C4-2B (cell line): Measurements from ENCODE around the gene RHEBL1.

Experiments used
- CTCF ChIP-seq: fragments of 450-650 bp; conservative IDR thresholded peaks from 2 replicates; pipeline ENCODE4 v1.5.1; 2017; ENCODE audit warnings: mild to moderate bottlenecking
- ZFX ChIP-seq: fragments of 450-650 bp; IDR thresholded peaks from 2 replicates; pipeline ENCODE4 v1.6.1; 2017

DNA sequence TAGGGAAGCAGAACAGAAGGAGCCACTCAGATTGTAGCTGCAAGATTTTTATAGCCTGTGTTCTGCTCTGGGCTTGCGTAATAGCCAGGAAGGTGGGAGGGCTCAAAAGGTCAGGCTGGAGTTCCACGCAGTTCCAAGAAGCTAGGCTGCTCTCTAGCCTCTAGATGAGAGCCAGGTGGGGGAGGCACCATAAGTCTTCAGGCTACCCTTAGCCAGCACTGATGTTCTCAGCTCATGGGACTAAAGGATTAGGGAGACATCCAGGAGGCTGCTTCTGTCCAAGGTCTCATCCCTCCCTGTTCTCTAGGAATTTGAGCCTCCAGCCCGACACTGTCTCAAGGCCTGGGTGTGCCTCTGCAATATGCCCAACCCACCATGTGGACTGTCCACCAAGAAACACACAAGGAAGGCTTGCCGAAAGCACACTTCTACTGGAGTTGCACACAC is 39.2 kb upstream of the RHEBL1 start:
- TF ChIP-seq CTCF (no peak), ZFX (no peak)
